GM12878 (cell line): ENCODE measurements around the gene CHAC1. TPM values are rescaled to one million over a fixed set of nuclear protein-coding genes. Genes with fewer than 3 reads are reported as not detected.
A peak's percentile ranks its signal among the peaks of the same experiment; 100 is the strongest.

Experiments
- CEBPZ ChIP-seq: fragments of 150-350 bp; IDR thresholded peaks from 2 replicates; pipeline ENCODE4 v1.6.1; 2016; ENCODE audit warnings: low read depth, low read length
- CREM ChIP-seq: IDR thresholded peaks from 2 replicates; pipeline ENCODE4 v1.6.1; 2014; ENCODE audit warnings: antibody characterized with exemption, low read depth
- ELK1 ChIP-seq: IDR thresholded peaks from 2 replicates; pipeline ENCODE4 v1.6.1; 2012; ENCODE audit warnings: low read depth, low read length, improper control_type of control experiment
- EP300 ChIP-seq, 2 experiments: fragments of 150-350 bp in 1 of 2; IDR thresholded peaks; 2 replicates each; pipeline ENCODE4 v1.6.1; 2011 to 2012; ENCODE audit warnings: low read depth in 2 of 2, low read length in 2 of 2, borderline replicate concordance in 1 of 2, improper control_type of control experiment in 1 of 2, inconsistent platforms in 1 of 2; ENCODE audit not compliant: control insufficient read depth in 1 of 2
- IRF4 ChIP-seq: IDR thresholded peaks from 2 replicates; pipeline ENCODE4 v1.6.1; 2011; ENCODE audit warnings: low read depth, low read length
- KDM1A ChIP-seq: fragments of 200-600 bp; sonication (generic); IDR thresholded peaks from 2 replicates; pipeline ENCODE4 v1.6.1; 2016; ENCODE audit warnings: borderline replicate concordance
- MXI1 ChIP-seq: fragments of 150-350 bp; IDR thresholded peaks from 2 replicates; pipeline ENCODE4 v1.6.1; 2011; ENCODE audit warnings: low read depth, mild to moderate bottlenecking, inconsistent platforms, low read length, improper control_type of control experiment
- NFIC ChIP-seq: IDR thresholded peaks from 2 replicates; pipeline ENCODE4 v1.6.1; 2012; ENCODE audit warnings: low read depth, mild to moderate bottlenecking, inconsistent platforms, low read length, moderate library complexity
- NFYB ChIP-seq: IDR thresholded peaks from 2 replicates; pipeline ENCODE4 v1.6.1; 2011; ENCODE audit warnings: low read depth, mild to moderate bottlenecking, low read length, improper control_type of control experiment, moderate library complexity; ENCODE audit not compliant: insufficient read depth
- RAD51 ChIP-seq: fragments of 450-650 bp; IDR thresholded peaks from 2 replicates; pipeline ENCODE4 v1.6.1; 2016; ENCODE audit warnings: moderate library complexity, mild to moderate bottlenecking, inconsistent platforms
- RUNX3 ChIP-seq: IDR thresholded peaks from 2 replicates; pipeline ENCODE4 v1.6.1; 2012; ENCODE audit warnings: low read length, inconsistent platforms
- TCF12 ChIP-seq: IDR thresholded peaks from 2 replicates; pipeline ENCODE4 v1.6.1; 2011; ENCODE audit warnings: low read depth, mild to moderate bottlenecking, low read length
- ZNF622 ChIP-seq: fragments of 450-650 bp; IDR thresholded peaks from 2 replicates; pipeline ENCODE4 v1.6.1; 2017; ENCODE audit warnings: mild to moderate bottlenecking, inconsistent platforms
- polyA plus RNA-seq, 11 experiments: library from polyadenylated mRNA; depleted of rRNA in 4 of 11; unstranded in 6 of 11; stranded (reverse) in 5 of 11; fragments of >200 nt; fragmentation: Nextera tagmentation in 4 of 11; fragmentation: Illumina TruSeq in 1 of 11; extraction: Ambion mirVana in 4 of 11; extraction: Trizol in 1 of 11; gene quantifications; 1 replicate in 1 of 11; 2 replicates in 10 of 11; pipeline versions ENCODE4 v1.2.1 to v1.2.3, GENCODE V29; 2011 to 2016; ENCODE audit warnings: inconsistent platforms in 2 of 11, missing spikeins in 2 of 11, low read depth in 1 of 11
- total RNA-seq, 4 experiments: library from RNA; depleted of rRNA in 3 of 4; stranded (reverse); fragments of >200 nt in 3 of 4; fragmentation: Illumina TruSeq in 1 of 4; extraction: Trizol in 1 of 4; gene quantifications; 2 replicates each; pipeline versions ENCODE4 v1.2.1 to v1.2.3, GENCODE V29; 2013 to 2021
- TF ChIP-seq, protein P1 (sequence below): fragments of 450-650 bp; IDR thresholded peaks from 2 replicates; pipeline ENCODE4 v1.6.1; 2018; ENCODE audit warnings: mild to moderate bottlenecking, low read depth, moderate library complexity; ENCODE audit not compliant: partially characterized antibody
- TF ChIP-seq, protein P2 (sequence below): fragments of 450-650 bp; IDR thresholded peaks from 2 replicates; pipeline ENCODE4 v1.6.1; 2017; ENCODE audit warnings: borderline replicate concordance
- TF ChIP-seq, protein P3 (sequence below): fragments of 450-650 bp; IDR thresholded peaks from 2 replicates; pipeline ENCODE4 v1.6.1; 2016; ENCODE audit warnings: mild to moderate bottlenecking

CHAC1 gene
- total and polyA plus RNA-seq, 10 of the 15 experiments (the other 5 are each of a cell fraction or from before 2014, with no cell fraction given): 0.37 to 5.9 (median 3.3) TPM

GRCh38 chr15:40941528-40942336, 11.5 kb upstream of the CHAC1 start (continued):
- TF ChIP-seq KDM1A: no peak
- no peak for TF ChIP-seq CEBPZ
- TF ChIP-seq, protein P1, sequence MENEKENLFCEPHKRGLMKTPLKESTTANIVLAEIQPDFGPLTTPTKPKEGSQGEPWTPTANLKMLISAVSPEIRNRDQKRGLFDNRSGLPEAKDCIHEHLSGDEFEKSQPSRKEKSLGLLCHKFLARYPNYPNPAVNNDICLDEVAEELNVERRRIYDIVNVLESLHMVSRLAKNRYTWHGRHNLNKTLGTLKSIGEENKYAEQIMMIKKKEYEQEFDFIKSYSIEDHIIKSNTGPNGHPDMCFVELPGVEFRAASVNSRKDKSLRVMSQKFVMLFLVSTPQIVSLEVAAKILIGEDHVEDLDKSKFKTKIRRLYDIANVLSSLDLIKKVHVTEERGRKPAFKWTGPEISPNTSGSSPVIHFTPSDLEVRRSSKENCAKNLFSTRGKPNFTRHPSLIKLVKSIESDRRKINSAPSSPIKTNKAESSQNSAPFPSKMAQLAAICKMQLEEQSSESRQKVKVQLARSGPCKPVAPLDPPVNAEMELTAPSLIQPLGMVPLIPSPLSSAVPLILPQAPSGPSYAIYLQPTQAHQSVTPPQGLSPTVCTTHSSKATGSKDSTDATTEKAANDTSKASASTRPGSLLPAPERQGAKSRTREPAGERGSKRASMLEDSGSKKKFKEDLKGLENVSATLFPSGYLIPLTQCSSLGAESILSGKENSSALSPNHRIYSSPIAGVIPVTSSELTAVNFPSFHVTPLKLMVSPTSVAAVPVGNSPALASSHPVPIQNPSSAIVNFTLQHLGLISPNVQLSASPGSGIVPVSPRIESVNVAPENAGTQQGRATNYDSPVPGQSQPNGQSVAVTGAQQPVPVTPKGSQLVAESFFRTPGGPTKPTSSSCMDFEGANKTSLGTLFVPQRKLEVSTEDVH: no peak
- TF ChIP-seq MXI1: no peak
- TF ChIP-seq NFYB: no peak
- TF ChIP-seq IRF4: no peak
- no peak for TF ChIP-seq RAD51
- no peak for TF ChIP-seq NFIC
- peak; percentile 15; the same call in 1 of the 2 replicates for TF ChIP-seq CREM
- TF ChIP-seq, protein P2, sequence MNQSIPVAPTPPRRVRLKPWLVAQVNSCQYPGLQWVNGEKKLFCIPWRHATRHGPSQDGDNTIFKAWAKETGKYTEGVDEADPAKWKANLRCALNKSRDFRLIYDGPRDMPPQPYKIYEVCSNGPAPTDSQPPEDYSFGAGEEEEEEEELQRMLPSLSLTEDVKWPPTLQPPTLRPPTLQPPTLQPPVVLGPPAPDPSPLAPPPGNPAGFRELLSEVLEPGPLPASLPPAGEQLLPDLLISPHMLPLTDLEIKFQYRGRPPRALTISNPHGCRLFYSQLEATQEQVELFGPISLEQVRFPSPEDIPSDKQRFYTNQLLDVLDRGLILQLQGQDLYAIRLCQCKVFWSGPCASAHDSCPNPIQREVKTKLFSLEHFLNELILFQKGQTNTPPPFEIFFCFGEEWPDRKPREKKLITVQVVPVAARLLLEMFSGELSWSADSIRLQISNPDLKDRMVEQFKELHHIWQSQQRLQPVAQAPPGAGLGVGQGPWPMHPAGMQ: no peak
- TF ChIP-seq EP300 (IDR thresholded peaks at IDR 0.05; ENCODE audit: borderline replicate concordance in 1 of 2, control insufficient read depth in 1 of 2, low read depth in 2 of 2, low read length in 2 of 2): no peak
- TF ChIP-seq, protein P3, sequence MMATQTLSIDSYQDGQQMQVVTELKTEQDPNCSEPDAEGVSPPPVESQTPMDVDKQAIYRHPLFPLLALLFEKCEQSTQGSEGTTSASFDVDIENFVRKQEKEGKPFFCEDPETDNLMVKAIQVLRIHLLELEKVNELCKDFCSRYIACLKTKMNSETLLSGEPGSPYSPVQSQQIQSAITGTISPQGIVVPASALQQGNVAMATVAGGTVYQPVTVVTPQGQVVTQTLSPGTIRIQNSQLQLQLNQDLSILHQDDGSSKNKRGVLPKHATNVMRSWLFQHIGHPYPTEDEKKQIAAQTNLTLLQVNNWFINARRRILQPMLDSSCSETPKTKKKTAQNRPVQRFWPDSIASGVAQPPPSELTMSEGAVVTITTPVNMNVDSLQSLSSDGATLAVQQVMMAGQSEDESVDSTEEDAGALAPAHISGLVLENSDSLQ: no peak
- TF ChIP-seq ELK1: no peak
- TF ChIP-seq ZNF622: no peak
- 0 out of 2 replicates have a peak, but pooled peaks have one; percentile 13 for TF ChIP-seq TCF12
- TF ChIP-seq RUNX3: no peak; the same call in 1 of the 2 replicates
